Activated T-helper 17 cell treated with anti-CD3 and anti-CD28 coated beads, Interleukin-2, amount 50 U/mL, for 72 hours (primary cell): ENCODE measurements around the gene TMCO1. TPM values are rescaled to one million over a fixed set of nuclear protein-coding genes. Genes with fewer than 3 reads are reported as not detected.
"Not testable (repeated sequence)": the region's sequence is repeated elsewhere in the genome, so short reads cannot be mapped to it uniquely, and the experiment has no call there.

Source experiments
- ATAC-seq: fragments of 150-1000 bp; cut with Tn5 transposase; replicated peaks from 2 replicates; pipeline ENCODE4 v1.10.0; 2021; ENCODE audit warnings: mild to moderate bottlenecking, moderate library complexity
- H3K27ac Mint-ChIP-seq: one replicate; pipeline ENCODE4 v1.8.0; 2022; ENCODE audit warnings: mixed read lengths
- H3K27me3 Mint-ChIP-seq: one replicate; pipeline ENCODE4 v1.8.0; 2022; ENCODE audit warnings: mixed read lengths
- H3K36me3 Mint-ChIP-seq: one replicate; pipeline ENCODE4 v1.8.0; 2022; ENCODE audit warnings: low read depth, mild to moderate bottlenecking, mixed read lengths
- H3K4me1 Mint-ChIP-seq: one replicate; pipeline ENCODE4 v1.8.0; 2022; ENCODE audit warnings: mixed read lengths
- H3K4me3 Mint-ChIP-seq: one replicate; pipeline ENCODE4 v1.8.0; 2022; ENCODE audit warnings: mild to moderate bottlenecking, mixed read lengths
- H3K9me3 Mint-ChIP-seq: one replicate; pipeline ENCODE4 v1.8.0; 2022; ENCODE audit warnings: mixed read lengths
- total RNA-seq, 2 donors: library from RNA; stranded (reverse); gene quantifications; one replicate each; pipeline ENCODE4 v1.2.3, GENCODE V29; 2022

The TMCO1 gene
- total RNA-seq, 2 donors from 2014 or later: 62.4 to 97.7 TPM

DNA sequence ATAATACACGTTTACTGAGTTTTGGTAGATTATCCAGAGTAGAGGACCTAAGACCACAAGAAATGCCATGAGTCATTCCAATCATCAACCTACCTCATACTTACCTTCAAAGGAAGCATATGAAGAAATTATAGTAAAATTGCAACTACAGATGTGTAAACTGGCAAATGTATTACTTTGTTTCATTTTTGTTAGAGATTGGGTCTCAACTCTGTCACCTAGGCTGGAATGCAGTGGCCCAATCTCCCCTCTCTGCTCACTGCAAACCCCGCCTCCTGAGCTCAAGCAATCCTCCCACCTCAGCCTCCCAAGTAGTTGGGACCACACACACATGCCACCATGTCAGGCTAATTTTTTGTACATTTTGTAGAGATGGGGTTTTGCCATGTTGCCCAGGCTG lies 5.2 kb downstream of the TMCO1 start:
- H3K27ac Mint-ChIP-seq: peak overlapping the region; percentile 34
- ATAC-seq: peak; percentile 85
- no peaks in the 10 kb centered on the region for H3K27me3 Mint-ChIP-seq
- H3K4me1 Mint-ChIP-seq: peaks cover 51% of the 10 kb centered on the region
- no peak overlapping the region for H3K4me3 Mint-ChIP-seq
- no peaks in the 10 kb centered on the region for H3K9me3 Mint-ChIP-seq
- peaks cover 94% of the 10 kb centered on the region for H3K36me3 Mint-ChIP-seq

DNA sequence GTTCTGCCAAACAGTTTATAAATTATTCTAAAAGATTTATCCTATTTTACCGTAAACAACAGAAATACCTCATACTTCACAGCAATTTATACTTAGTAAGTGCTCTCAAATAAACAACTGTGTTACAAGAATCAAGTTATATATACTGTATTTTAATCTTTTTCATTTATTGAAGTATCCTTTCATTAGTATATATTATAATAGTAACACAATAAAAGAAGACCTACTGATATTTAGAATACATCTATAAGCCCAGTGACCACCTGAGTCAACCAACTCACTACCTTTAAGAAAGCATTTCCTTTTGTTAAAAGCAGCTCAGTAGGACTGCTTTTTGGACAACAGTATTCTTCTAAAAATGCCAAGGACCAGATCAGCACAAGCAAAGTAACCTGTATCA lies 5.9 kb downstream of the TMCO1 start:
- no peaks in the 10 kb centered on the region for H3K27me3 Mint-ChIP-seq
- H3K27ac Mint-ChIP-seq: no peak overlapping the region
- no peak overlapping the region for H3K4me3 Mint-ChIP-seq
- H3K9me3 Mint-ChIP-seq: no peaks in the 10 kb centered on the region
- H3K36me3 Mint-ChIP-seq: peaks cover 94% of the 10 kb centered on the region
- peaks cover 51% of the 10 kb centered on the region for H3K4me1 Mint-ChIP-seq
- no peak for ATAC-seq

DNA sequence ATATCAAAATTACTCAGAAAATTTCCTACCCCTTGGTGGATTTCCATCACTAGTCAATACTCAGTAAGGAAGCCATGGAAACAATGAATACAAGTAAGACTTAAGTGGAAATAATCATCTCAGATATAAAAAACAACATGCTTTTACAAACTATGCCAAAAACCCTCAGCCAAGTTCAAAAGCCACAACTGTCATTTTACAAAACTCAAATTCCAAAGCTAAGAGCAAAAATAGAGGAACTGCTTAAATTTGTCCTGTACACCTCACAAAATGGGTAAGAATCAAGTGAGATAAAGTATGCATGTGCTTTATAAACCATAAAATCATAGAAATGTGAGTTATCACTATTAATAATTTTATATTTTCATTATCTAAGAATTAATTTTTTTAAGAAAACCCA lies 9.6 kb downstream of the TMCO1 start:
- no peak overlapping the region for H3K27ac Mint-ChIP-seq
- peaks cover 86% of the 10 kb centered on the region for H3K36me3 Mint-ChIP-seq
- no peaks in the 10 kb centered on the region for H3K9me3 Mint-ChIP-seq
- H3K4me1 Mint-ChIP-seq: peaks cover 24% of the 10 kb centered on the region
- no peaks in the 10 kb centered on the region for H3K27me3 Mint-ChIP-seq
- no peak for ATAC-seq
- no peak overlapping the region for H3K4me3 Mint-ChIP-seq

DNA sequence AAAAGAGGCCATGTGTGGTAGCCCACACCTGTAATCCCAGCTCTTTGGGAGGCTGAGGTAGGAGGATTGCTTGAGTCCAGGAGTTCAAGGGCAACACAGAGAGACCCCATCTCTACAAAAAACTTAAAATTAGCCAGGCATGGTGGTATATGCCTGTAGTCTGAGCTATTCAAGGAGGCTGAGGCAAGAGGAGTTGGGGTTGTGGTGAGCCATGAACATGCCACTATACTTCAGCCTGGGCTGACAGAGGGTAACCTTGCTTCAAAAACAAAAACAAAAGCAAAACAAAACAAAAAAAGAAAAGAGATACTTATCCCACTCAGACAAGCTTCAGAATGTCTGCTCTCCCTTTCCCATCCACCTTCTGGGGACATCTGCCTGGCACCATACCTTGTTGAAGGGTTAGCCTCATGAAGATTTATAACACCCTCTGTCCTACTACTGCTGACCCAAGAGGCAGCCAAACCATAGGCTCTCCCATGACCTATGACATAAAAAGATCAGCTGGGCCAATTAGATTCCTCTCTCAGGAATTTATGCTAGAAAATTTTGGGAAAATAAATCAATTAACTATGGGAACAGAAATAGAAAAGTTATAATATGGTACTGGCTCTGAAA lies 13.2 kb downstream of the TMCO1 start:
- Mint-ChIP-seq H3K36me3 (peaks cover 91% of the 10 kb centered on the region), H3K4me1 (peaks cover 8% of the 10 kb centered on the region), H3K9me3 (no peaks in the 10 kb centered on the region), H3K4me3 (no peak overlapping the region), H3K27ac (no peak overlapping the region), H3K27me3 (no peaks in the 10 kb centered on the region)
- no peak for ATAC-seq

DNA sequence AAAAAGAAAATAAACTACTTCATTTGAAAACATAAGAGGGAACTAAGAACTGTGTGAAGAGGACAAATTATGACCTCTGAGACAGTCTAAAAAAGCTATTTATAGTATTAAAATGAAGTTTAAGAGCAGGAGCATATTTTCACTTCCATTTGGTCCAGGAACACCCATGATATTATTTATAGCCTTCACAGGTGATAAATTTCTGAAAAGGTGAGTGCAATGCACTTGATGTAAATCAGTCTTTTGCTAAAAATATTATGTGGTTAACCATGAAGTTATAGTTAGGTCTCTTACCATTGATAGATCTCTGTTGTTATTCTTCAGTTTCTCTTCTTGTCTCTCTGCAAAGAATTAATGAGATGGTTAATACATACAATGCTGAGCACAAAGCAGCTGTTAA lies 14.7 kb downstream of the TMCO1 start:
- peaks cover 87% of the 10 kb centered on the region for H3K36me3 Mint-ChIP-seq
- no peak for ATAC-seq
- H3K4me1 Mint-ChIP-seq: peaks cover 5% of the 10 kb centered on the region
- no peaks in the 10 kb centered on the region for H3K27me3 Mint-ChIP-seq
- no peak overlapping the region for H3K27ac Mint-ChIP-seq
- no peak overlapping the region for H3K4me3 Mint-ChIP-seq
- no peaks in the 10 kb centered on the region for H3K9me3 Mint-ChIP-seq

DNA sequence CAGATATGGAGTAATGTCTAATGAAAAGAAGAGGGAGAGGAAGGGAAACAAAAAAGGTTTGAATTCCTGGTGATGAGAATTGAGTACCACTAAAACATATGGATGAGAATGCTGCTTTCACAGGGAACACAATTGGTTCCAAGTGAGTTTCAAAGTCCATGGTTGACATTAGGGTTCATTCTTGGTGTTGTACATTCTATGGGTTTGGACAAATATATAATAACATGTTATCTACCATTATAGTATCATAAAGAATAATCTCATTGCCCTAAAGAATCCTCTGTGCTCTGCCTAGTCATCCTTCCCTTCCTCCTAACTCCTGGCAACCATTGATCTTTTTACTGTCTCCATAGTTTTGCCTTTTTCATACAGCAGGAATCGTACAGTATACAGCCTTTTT lies 20.1 kb downstream of the TMCO1 start:
- H3K27me3 Mint-ChIP-seq: no peaks in the 10 kb centered on the region
- H3K4me3 Mint-ChIP-seq: no peak overlapping the region
- H3K36me3 Mint-ChIP-seq: peaks cover 91% of the 10 kb centered on the region
- peaks cover 5% of the 10 kb centered on the region for H3K4me1 Mint-ChIP-seq
- no peak for ATAC-seq
- no peaks in the 10 kb centered on the region for H3K9me3 Mint-ChIP-seq
- no peak overlapping the region for H3K27ac Mint-ChIP-seq

DNA sequence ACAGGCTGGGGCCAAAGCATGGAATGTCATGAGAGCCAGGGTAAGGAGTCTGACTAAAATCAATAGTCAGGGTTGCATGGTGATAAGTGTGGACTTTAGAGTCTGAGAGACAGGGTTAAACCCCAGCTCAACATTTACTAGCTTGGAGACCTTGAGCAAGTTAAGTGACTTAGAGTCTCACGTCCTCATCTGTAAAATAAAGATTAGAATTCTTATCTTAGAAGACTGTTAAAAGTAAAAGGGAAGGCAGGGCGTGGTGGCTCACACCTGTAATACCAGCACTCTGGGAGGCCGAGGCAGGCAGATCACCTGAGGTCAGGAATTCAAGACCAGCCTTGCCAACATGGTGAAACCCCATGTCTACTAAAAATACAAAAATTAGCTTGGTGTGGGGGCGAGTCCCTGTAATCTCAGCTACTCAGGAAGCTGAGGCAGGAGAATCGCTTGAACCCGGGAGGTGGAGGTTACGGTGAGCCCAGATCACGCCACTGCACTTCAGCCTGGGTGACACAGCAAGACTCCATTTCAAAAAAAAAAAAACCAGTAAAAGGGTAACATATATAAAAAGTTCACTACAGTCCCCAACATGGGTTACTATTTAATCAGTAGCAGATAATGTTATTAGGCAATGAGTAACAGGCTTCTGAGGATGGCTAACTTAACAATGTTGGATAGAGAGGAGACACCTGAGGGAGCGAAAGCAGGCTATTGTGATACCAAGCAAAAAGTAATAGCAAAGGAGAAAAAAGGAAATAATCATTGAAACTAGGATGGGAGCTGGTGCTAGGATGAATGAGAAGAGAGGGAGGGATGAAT lies 20.8 kb downstream of the TMCO1 start:
- Mint-ChIP-seq H3K27me3 (no peaks in the 10 kb centered on the region), H3K4me3 (no peak overlapping the region), H3K27ac (no peak overlapping the region), H3K4me1 (peaks cover 5% of the 10 kb centered on the region), H3K36me3 (peaks cover 90% of the 10 kb centered on the region), H3K9me3 (no peaks in the 10 kb centered on the region)
- no peak for ATAC-seq

DNA sequence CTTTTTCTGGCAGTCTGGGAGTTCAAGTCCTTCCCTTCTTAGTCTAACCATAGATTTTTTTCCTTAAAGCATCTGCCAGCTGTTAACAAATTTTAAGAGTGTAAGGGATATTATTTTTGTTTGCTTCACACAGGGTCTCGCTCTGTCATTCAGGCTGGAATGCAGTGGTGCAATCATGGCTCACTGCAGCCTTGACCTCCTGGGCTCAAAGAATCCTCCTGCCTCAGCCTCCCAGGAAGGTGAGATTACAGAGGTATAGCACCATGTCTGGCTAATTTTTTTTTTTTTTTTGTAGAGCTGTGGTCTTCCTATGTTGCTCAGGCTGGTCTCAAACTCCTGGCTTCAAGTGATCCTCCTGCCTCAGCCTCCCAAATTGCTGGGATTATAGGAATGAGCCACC lies 23.8 kb downstream of the TMCO1 start:
- not testable (repeated sequence) for H3K4me1 Mint-ChIP-seq, H3K27ac Mint-ChIP-seq, H3K4me3 Mint-ChIP-seq, H3K9me3 Mint-ChIP-seq, ATAC-seq, H3K27me3 Mint-ChIP-seq
- H3K36me3 Mint-ChIP-seq: peaks cover 95% of the 10 kb centered on the region

DNA sequence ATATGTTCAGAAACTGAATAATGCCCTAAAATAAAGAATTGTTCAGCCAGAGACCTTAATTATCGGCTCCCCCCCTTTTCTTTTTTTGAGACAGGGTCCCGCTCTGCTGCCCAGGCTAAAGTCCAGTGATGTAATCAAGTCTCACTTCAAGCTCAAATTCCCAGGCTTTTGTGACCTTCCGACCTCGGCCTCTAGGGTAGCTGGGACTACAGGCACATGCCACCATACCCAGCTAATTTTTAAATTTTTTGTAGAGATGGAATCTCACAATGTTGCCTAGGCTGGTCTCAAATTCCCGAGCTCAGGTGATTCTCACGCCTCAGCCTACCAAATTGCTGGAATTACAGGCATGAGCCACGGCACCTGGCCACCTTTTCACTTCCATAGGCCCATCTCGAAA lies 26.5 kb downstream of the TMCO1 start:
- Mint-ChIP-seq H3K36me3 (peaks cover 94% of the 10 kb centered on the region), H3K27me3 (no peaks in the 10 kb centered on the region), H3K9me3 (no peaks in the 10 kb centered on the region), H3K27ac (no peak overlapping the region), H3K4me3 (no peak overlapping the region), H3K4me1 (peaks cover 9% of the 10 kb centered on the region)
- ATAC-seq: no peak

DNA sequence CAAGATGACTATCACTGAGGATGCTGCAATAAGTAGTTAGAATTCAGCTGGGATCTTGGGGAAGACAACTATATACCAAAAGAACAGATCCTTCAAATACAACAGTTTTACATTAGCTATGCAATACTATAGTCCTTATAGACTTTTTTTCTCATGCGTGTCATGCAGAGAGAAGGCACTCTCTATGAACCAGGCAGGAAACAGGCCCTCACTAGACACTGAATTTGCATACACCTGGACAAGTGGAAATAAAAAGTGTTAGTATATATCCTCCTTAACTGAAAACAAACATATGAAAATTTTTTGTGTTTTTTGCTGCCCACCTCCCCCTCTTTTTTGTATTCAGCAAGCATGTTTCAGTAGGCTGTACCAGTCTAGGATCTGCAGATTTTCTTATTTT lies 29.9 kb downstream of the TMCO1 start:
- H3K4me3 Mint-ChIP-seq: no peak overlapping the region
- no peak overlapping the region for H3K27ac Mint-ChIP-seq
- peaks cover 4% of the 10 kb centered on the region for H3K4me1 Mint-ChIP-seq
- peaks cover 94% of the 10 kb centered on the region for H3K36me3 Mint-ChIP-seq
- H3K27me3 Mint-ChIP-seq: no peaks in the 10 kb centered on the region
- no peak for ATAC-seq
- H3K9me3 Mint-ChIP-seq: no peaks in the 10 kb centered on the region

DNA sequence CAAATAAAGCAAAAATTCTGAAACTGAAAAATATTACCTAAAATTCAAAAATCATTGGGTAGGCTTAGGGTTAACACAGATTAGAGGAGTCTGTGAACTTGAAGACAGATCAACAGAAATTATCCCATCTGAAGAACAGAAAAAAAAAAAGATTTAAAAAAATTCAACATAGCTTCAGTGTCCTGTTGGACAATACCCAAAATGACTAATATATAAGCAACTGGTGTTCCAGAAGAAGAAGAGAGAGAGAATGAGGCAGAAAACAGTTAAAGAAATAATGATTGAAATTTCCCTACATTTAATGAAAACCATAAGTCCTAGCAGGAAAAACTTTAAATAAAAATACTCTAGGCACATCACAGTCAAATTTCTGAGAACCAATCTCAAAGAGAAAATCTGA lies 31.5 kb downstream of the TMCO1 start:
- Mint-ChIP-seq H3K4me1 (peaks cover 4% of the 10 kb centered on the region), H3K9me3 (no peaks in the 10 kb centered on the region), H3K27ac (no peak overlapping the region), H3K27me3 (no peaks in the 10 kb centered on the region), H3K4me3 (no peak overlapping the region), H3K36me3 (peaks cover 95% of the 10 kb centered on the region)
- ATAC-seq: no peak

DNA sequence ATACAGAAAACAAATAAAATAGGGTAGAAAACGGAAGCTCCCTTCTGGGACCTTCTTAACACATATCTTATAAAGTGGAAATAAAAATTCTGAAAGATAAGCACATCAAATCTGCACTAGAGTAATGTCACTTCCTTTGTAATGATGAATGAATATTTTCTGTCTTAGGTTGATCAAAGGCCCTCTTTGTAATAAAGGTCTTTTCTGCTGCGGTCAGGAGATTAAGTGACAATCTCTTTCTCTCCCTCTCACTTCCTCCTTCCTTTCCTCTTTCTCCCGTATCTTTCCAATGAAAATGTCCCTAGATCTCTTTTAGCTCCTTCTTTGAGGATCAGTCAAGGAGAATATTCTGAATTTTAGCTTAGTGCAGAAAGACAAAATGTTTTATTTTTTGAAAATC lies 33.8 kb downstream of the TMCO1 start:
- no peak overlapping the region for H3K4me3 Mint-ChIP-seq
- peaks cover 4% of the 10 kb centered on the region for H3K4me1 Mint-ChIP-seq
- no peak for ATAC-seq
- H3K27me3 Mint-ChIP-seq: no peaks in the 10 kb centered on the region
- peak overlapping the region; percentile 4 for H3K27ac Mint-ChIP-seq
- no peaks in the 10 kb centered on the region for H3K9me3 Mint-ChIP-seq
- H3K36me3 Mint-ChIP-seq: peaks cover 79% of the 10 kb centered on the region

DNA sequence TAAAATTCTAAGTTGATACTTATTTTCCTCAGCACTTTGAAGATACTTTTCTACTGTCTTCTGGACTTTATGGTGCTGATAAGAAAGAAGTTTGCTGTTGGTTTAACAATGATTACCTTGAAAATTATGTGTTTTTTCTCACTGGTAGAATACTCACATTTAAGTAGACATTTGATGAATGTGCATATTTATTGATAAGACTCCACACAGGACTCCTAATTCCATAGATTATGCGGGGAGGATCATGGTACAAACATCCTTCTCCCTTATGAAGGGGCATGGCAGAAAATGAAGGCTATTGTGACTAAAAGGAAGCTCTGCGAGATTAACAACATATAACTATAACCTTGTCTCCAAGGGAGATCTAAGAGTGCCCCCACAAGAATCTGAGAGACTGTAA lies 41.8 kb downstream of the TMCO1 start:
- Mint-ChIP-seq H3K36me3 (peaks cover 49% of the 10 kb centered on the region), H3K27me3 (no peaks in the 10 kb centered on the region), H3K9me3 (no peaks in the 10 kb centered on the region), H3K4me1 (no peaks in the 10 kb centered on the region), H3K27ac (no peak overlapping the region), H3K4me3 (no peak overlapping the region)
- no peak for ATAC-seq

DNA sequence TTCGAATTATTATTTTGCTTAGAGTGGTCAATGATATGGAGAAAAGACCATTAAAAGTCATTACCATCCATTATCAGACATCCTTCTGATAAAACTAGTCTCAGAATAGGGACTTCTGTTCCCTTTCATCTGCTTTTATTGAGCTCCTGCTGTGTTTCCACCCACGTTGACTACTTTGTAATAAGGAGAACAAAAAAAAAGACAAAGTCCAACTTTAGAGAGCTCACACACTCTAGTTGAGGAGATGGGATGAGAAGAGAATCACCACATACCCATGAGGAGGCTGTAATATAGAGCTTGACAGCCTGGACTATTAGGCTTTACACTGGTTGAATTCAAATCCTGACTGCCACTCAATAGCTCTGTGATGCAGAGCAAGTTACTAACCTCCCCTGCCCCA lies 42.5 kb downstream of the TMCO1 start:
- Mint-ChIP-seq H3K4me1 (no peaks in the 10 kb centered on the region), H3K27ac (no peak overlapping the region), H3K4me3 (no peak overlapping the region), H3K27me3 (no peaks in the 10 kb centered on the region), H3K36me3 (peaks cover 47% of the 10 kb centered on the region), H3K9me3 (no peaks in the 10 kb centered on the region)
- no peak for ATAC-seq

DNA sequence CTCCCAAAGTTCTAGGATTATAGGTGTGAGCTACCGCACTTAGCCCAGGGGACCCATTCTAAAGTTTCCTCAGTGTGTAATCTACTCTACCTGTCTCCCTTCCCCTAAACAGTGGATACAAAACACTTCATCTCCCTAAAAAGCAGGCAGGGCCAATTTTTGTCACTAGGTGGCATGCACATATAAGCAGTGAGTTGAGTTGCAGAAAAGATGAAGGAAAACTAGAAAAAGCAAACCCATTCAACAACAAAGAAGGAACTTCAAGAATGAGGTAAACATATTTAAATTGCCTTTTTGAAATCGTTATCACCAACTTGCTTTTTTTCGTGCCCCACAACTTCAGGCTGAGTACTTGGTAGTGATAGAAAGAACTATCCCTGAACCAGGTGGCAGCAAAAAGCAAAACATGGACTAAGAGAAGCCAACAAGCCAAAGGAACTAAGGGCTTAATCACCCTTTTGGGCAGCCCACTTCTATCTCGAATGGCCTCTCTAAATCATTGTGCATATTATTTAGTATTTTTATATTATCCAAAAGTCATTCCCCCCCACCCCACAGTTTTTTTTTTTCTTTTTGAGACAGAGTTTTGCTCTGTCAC lies 50.7 kb downstream of the TMCO1 start:
- no peak overlapping the region for H3K4me3 Mint-ChIP-seq
- no peaks in the 10 kb centered on the region for H3K27me3 Mint-ChIP-seq
- H3K36me3 Mint-ChIP-seq: no peaks in the 10 kb centered on the region
- no peaks in the 10 kb centered on the region for H3K4me1 Mint-ChIP-seq
- no peak overlapping the region for H3K27ac Mint-ChIP-seq
- no peak for ATAC-seq
- no peaks in the 10 kb centered on the region for H3K9me3 Mint-ChIP-seq
